Erythroblast (primary cell): ENCODE results near the gene CDH18.

Experiments
- GATA1 ChIP-seq: IDR thresholded peaks from 2 replicates; pipeline ENCODE4 v1.6.1; 2011; ENCODE audit warnings: low read depth, mild to moderate bottlenecking, control low read depth, low read length, moderate library complexity
- POLR2A ChIP-seq: IDR thresholded peaks from 2 replicates; pipeline ENCODE4 v1.6.1; 2011; ENCODE audit warnings: mild to moderate bottlenecking, low read length

GRCh38 chr5:19424506-19424905 lies 563.5 kb downstream of the CDH18 start:
- TF ChIP-seq POLR2A: no peak
- TF ChIP-seq GATA1: no peak
